Ishikawa (cell line): ENCODE measurements around the gene PROCA1.

Experiments used
- CREB1 ChIP-seq: IDR thresholded peaks from 2 replicates; pipeline ENCODE4 v1.6.1; 2012; ENCODE audit warnings: low read depth
- EP300 ChIP-seq: IDR thresholded peaks from 2 replicates; pipeline ENCODE4 v1.6.1; 2012; ENCODE audit warnings: borderline replicate concordance
- FOXM1 ChIP-seq: IDR thresholded peaks from 2 replicates; pipeline ENCODE4 v1.6.1; 2012; ENCODE audit warnings: low read depth, borderline replicate concordance
- NFIC ChIP-seq: IDR thresholded peaks from 2 replicates; pipeline ENCODE4 v1.6.1; 2012
- RAD21 ChIP-seq: IDR thresholded peaks from 2 replicates; pipeline ENCODE4 v1.6.1; 2012; ENCODE audit warnings: low read depth
- TCF12 ChIP-seq: IDR thresholded peaks from 2 replicates; pipeline ENCODE4 v1.6.1; 2012; ENCODE audit warnings: low read depth
- TEAD4 ChIP-seq: IDR thresholded peaks from 2 replicates; pipeline ENCODE4 v1.6.1; 2012

GRCh38 chr17:28723159-28723835 is 11.6 kb upstream of the PROCA1 start:
- no peak for TF ChIP-seq EP300
- no peak for TF ChIP-seq RAD21
- TF ChIP-seq TEAD4 = no peak
- TF ChIP-seq TCF12 = no peak
- no peak for TF ChIP-seq CREB1
- TF ChIP-seq NFIC = no peak
- no peak for TF ChIP-seq FOXM1
